ENCODE data around the gene RBPJ.
"Not testable (repeated sequence)": the region's sequence is repeated elsewhere in the genome, so short reads cannot be mapped to it uniquely, and the experiment has no call there.

The RBPJ gene

DNA sequence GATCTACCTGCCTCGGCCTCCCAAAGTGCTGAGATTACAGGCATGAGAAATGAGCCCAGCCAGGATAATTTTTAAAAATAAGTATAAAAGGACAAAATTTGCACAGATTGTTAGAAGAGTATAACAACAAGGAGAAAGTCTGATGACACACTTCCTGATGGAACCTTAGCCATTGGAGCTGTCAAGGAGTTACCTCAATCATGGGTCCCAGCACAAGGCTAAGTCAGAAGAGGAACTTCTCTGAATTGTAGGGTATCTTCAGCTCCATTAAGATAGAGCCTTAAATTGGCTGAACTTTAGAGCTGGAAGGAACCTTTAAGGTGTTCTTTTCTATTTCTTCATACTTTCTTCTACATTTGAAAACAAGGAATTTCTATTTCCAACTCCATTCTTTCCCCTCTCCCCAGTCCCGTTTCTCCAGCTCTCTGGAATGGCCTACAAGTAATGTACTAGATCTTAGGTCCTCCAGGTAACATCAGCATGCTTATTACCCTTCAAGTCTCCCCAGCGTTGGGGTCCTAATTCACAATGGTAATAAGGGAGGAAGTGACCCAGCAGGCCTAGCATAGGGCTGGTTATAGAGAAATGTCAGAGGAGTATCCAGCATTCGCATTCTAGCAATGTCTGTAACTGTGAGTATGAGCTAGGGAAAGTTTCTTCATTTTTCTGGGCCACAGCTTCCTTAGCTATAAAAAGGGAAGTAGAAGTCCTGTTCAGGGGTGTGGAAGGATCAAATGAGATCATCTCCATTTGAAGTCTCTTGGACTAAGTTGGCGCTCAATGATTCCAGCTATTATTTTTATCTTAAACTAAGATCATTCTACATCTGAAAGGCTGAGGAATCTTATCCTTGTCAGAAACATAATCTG lies 18.5 kb upstream of the RBPJ start:
- no peak for DNase-seq

- no peak for DNase-seq
Measured at GRCh38 chr4:26303008-26303407, 17.8 kb upstream of the RBPJ start.

DNA sequence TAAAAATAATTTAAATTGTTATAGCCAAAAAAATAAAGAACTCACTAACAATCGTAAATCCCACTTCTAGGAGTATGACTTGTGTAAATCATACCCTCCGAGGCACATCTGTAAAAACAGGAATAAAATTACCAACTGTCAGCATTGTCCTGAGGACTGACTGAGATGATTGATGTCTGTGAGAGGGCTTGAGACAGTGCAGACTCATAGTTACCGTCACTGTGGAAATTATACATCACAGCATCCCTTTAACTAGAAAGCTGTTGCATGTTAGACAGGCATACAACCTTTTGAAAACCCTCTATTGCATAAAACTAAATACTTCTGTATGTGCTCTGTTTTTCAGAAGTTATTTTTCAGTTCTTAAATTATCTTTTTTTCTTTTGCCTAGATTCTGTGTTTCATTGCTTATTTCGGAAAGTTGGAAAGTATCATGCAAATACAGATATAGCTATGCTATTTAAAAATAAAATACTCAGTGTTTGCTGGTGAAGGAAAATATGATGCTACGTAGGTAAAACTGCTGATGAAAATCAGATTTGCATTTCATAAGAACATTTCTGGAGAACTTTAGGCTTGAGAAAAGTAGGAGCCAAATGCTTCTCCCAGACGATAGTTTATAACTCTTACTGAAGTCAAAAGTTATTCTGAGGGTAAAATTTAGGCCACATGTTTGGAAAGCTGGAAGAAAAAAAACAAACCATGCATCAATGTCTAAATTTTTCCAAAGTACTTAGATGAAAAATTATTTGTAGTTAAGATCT lies 13.6 kb upstream of the RBPJ start:
- DNase-seq = no peak

DNA sequence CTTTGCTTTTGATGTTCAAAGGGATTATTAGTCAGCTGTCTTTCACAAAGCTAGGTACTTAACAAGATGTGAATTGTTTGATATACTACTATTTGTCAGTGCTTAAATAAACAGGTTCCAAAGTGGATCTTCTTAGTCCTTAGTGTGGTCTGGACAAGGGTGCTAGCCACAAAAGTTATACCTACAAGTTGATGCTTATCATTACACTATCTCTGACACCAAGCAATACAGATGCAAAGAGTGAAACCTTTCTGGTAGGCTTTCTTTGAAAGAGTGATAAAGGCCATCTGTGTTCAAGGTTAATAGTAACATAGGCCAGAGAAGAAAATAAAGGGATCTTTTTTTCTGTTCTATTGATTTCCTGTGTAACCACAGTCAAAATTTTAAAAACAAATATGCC lies 12.2 kb upstream of the RBPJ start:
- no peak for DNase-seq

DNA sequence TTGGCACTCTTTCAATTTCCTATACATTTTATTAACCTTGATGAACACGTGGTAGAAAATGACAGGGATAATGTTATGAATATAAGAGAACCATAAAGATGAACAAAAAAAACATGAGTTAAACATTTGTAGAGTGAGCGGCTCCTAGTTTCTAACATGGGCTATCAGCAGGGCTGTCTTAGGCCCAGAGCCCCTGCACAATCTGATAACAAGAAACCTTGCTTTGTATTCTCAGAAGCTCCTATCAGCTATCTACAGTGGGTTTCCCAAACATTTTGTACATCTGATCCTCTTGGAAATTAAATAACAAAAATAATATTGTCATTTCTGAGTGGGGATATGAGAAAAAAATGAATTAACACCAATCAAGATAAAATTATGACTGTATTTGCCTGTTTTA lies 10.6 kb upstream of the RBPJ start:
- DNase-seq = no peak

DNA sequence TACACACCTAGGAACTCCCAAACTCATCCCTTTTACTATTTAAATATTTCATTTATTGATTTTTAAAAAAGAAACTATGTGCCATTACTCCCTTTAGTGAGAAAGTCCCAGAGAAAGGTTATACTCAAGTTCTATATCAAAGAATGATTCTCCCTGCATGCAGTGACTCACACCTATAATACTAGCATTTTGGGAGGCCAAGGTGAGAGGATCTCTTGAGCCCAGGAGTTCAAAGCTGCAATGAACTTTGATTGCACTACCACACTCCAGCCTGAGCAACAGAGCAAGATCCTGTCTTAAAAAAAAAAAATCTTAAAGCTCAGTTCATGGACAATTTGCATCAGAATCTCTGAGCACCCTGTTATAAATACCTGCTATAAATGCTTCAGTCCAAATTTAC lies 9.2 kb upstream of the RBPJ start:
- no peak for DNase-seq

GRCh38 chr4:26315316-26315932 lies 5.4 kb upstream of the RBPJ start:
- DNase-seq = not testable (repeated sequence)

GRCh38 chr4:26317766-26318165 lies 3.0 kb upstream of the RBPJ start:
- DNase-seq = no peak

DNA sequence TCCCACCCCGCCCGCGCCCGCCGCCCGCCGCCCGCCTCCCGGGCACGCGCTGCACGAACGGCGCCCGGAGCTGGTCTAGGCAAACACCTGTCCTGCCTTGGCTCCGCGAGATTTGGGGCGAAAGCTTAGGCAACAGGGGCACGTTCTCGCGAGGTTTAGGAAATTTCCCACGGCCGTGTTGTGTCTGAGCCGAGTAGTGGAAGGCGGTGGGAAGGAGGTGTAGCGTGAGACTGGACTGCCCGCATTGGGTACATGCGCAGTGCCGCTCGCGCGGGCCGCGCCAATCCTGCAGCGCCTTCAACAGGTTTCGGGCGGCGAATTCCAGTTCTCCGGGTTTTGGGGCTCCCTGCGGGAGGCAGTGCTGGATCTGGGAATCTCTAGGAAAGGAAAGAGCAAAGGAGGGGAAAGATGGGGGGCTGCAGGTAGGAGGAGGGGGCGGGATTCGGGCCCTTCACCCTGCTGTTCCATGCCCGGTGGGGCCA lies 1.3 kb upstream of the RBPJ start:
- DNase-seq = peak; percentile 98

DNA sequence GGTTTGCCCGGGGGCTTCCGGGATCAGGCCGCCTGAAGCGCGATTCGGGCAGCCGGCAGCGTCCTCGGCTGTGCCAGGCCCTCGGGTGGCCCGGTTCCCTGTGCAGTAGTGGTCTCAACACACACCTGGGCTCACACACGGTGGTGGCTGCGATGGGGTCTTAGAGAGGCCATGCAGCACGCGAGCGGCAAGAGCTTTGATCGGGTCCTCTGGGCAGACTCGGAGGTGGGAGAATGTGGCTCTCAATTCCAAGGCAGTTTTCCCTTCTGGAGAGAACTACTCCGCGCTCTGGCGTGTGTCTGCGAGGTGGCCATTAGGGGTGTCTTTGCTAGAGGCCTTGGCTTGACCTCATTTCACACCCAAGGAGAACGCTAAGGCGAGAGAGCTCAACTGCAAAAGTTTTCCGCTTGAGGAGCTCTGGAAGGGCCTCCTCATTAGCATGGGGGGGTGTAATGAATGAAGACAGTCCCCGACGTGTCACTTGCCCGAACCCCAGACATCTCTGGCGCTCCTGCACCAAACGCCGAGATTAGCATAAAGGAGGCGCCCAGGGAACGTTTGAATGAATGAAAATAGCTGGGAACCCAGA lies 771 bp upstream of the RBPJ start:
- no peak for DNase-seq

GRCh38 chr4:26321373-26322221 lies 783 bp downstream of the RBPJ start:
- DNase-seq = peak; percentile 73

GRCh38 chr4:26322346-26322745 lies 1.5 kb downstream of the RBPJ start:
- DNase-seq = no peak

GRCh38 chr4:26323821-26324220 lies 3.0 kb downstream of the RBPJ start:
- no peak for DNase-seq

- DNase-seq = no peak
Measured at GRCh38 chr4:26325191-26325590, 4.4 kb downstream of the RBPJ start.

GRCh38 chr4:26326791-26327190 lies 6.0 kb downstream of the RBPJ start:
- no peak for DNase-seq

DNA sequence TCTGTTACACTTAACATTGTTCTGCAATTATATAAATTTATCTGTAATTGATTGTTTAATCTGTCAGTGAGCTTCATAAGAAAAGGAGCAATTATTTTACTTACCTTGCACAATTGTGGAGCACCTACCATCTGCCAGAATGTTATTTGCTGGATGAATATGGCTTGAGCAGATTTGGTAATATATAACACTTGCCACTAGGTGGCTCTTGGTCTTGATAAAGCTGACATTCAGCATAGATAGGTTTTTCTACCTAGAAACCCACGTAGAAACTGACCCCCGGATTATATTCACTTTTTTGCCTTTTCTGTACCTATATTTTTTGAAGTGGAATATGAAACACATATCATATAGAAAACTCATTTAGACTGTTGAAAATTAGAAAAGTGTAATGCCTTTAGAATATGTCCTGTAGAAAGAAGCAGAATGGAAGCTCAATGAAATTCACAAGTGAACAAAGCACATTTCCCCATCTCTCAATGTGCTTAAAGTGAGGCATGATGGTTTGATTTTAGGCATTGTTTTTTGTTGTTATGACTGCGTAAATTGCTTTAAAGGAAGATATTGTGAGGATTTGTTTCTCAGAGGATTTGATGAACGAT lies 9.5 kb downstream of the RBPJ start:
- DNase-seq = no peak

- DNase-seq = no peak
Measured at GRCh38 chr4:26330946-26331345, 10.1 kb downstream of the RBPJ start.

- no peak for DNase-seq
Measured at GRCh38 chr4:26331380-26331950, 10.7 kb downstream of the RBPJ start.

DNA sequence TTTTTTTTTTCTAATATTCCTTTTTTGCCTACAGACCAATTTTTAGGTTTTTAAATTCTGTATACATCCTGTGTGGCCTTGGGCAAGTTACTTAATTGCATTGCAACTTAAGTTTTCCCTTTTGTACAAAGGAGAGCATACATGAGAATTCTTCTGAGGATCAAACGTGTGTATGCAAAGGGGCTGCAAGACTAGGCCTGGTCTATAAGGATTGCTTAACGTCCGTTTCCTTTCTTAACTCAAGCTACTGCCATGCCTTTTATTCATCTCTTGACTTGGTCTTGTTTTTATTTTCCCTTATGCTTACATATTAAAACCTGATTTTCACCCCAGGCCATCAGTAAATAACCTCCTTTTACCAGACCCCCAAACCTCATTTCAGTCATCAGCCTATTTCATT lies 13.6 kb downstream of the RBPJ start:
- DNase-seq = no peak

DNA sequence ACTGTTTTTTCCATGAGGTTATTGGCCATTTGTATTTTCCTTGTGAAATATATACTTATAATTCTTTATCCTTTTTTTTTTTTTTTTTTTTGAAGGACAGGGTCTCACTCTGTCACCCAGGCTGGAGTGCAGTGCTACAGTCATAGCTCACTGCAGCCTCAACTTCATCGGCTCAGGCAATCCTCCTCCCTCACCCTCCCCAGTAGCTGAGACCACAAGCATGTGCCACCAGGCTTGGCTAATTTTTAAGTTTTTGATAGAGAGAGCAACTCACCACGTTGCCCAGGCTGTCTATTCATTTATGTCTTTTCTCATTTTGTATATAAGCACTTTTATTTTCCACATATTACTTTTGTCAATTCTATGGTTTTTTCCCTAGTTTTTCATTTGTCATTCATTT lies 16.8 kb downstream of the RBPJ start:
- no peak for DNase-seq

- DNase-seq = no peak
Measured at GRCh38 chr4:26342328-26343037, 21.7 kb downstream of the RBPJ start.

All from right forelimb (tissue), 1 donor.